Testis (tissue), 2 donors: ENCODE data around the gene PDLIM5.

Experiments
- POLR2A ChIP-seq: fragments of 450-650 bp; IDR thresholded peaks from one replicate; pipeline ENCODE4 v1.6.1; 2017; ENCODE audit warnings: antibody characterized with exemption, mild to moderate bottlenecking, moderate library complexity
- TF ChIP-seq, protein P1 (sequence below), 3 experiments: fragments of 450-650 bp in 2 of 3; fragments of 200-600 bp in 1 of 3; sonication (generic) in 1 of 3; IDR thresholded peaks; one replicate each; pipeline ENCODE4 v1.5.1; 2016 to 2019; ENCODE audit warnings: antibody characterized with exemption in 3 of 3, mild to moderate bottlenecking in 2 of 3, moderate library complexity in 1 of 3

DNA sequence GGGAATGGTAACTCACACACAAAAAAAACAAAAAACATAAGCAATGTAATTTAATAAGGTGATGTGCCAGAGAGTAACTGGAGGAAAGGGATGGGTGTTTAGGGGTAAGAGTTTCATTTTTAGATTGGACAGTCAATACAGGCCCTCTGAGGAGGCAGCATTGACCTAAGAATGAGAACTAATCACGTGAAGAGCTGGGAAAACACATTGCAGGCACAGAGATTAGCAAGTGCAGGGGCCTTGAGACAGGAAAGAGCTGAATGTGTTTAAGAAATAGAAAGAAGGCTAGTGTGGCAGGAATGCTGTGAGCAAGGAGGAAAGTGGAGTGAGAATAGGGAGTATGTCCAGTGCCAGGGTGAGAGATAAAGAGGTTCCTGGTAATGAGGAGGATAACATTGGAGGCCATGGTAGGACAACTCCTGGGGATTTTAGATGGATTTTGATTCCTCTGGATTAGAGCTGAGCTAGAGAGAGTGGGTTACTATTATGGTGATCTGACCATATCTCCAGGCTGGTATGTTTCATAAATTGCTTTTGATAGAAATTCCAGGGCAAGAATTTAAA lies 17.6 kb downstream of the PDLIM5 start:
- TF ChIP-seq, protein P1, sequence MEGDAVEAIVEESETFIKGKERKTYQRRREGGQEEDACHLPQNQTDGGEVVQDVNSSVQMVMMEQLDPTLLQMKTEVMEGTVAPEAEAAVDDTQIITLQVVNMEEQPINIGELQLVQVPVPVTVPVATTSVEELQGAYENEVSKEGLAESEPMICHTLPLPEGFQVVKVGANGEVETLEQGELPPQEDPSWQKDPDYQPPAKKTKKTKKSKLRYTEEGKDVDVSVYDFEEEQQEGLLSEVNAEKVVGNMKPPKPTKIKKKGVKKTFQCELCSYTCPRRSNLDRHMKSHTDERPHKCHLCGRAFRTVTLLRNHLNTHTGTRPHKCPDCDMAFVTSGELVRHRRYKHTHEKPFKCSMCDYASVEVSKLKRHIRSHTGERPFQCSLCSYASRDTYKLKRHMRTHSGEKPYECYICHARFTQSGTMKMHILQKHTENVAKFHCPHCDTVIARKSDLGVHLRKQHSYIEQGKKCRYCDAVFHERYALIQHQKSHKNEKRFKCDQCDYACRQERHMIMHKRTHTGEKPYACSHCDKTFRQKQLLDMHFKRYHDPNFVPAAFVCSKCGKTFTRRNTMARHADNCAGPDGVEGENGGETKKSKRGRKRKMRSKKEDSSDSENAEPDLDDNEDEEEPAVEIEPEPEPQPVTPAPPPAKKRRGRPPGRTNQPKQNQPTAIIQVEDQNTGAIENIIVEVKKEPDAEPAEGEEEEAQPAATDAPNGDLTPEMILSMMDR (IDR thresholded peaks at IDR 0.05), result no peak
- no peak for TF ChIP-seq POLR2A
